Activated gamma-delta T cell treated with anti-CD3 and anti-CD28 coated beads, Interleukin-2, amount 50 U/mL, for 16 hours (primary cell): ENCODE data around the gene RAB6B.

Experiments used
- DNase-seq: peaks from one replicate; pipeline ENCODE4 v3.0.0-alpha.2; 2020; ENCODE audit warnings: low read depth

RAB6B gene

GRCh38 chr3:133856316-133856715, 39.4 kb downstream of the RAB6B start:
- no peak for DNase-seq

- no peak for DNase-seq
These were observed 39.9 kb downstream of the RAB6B start for GRCh38 chr3:133855772-133856171.

DNA sequence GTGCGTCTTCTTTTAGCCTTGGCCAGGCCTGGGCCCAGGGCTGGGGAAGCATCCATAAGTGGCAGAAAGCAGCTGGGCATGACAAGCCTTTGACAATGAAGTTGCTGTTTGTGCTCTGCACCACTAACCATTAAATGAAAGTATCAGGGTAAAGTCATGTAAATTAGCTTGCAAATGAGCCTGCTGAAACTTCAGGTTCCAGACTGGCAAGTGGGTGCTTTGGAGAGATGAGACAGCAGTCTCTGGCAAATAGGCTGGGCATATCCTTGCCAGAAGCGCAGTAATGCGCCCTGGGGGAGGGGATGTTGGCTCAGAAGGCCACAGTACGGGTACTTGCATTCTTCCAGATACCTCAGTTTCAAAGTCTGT, 40.7 kb downstream of the RAB6B start:
- DNase-seq: no peak

GRCh38 chr3:133854264-133855001, 41.2 kb downstream of the RAB6B start:
- no peak for DNase-seq

DNA sequence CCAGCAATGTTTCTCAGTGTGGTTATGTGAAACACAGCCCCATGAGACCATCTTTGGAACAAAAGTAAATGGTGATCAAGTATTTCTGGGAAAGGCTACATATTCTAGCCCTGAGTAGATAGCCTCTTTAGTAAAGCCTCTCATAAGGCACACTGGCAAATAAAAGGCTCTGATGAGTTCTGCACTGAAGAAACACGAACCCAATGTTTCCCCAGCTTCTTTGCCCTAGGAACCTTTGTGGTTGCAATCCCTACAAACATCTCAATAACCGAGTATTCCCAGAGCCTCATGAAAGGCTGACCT, 41.8 kb downstream of the RAB6B start:
- no peak for DNase-seq

DNA sequence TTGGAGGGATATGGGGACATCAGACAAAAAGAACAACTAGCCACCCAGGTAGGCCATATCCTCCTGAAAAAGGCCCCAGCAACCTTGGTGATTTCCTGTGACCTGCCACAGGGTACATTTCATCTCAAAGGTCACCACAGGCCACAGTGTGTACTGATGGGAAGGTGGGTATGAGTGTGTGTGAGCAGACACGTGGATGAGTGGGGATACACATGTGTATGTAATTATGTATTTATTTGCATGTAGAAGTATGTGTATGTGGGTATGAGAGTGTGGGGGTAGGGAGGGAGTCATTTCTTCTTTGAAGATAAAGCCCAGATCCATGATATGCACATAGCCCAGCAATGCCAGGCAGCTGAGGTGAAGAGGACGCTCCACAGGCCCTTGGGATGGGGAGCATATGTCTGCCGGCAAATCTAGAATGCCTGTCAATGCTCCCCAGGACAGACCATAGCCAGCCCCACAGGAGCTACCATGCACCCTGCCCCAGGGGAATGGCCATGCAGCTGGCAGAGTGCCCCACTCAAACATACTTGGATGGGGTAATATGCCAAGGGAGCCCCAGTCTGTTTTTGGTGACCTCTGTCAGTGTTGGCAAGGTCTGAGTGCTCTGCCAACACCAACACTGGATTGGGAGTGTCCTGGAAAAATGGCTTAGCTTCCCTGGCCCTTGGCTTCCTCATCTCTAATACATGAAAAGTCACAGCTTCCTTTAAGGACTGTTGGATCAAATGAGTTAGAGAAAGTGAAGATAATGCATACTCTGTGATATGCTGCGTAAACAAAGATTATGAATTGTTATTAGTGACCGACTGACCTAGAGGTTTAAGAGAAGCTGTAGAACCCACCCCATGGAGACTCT, 42.4 kb downstream of the RAB6B start:
- DNase-seq: no peak

- no peak for DNase-seq
These were observed 43.8 kb downstream of the RAB6B start for GRCh38 chr3:133851931-133852330.

GRCh38 chr3:133851266-133851906, 44.3 kb downstream of the RAB6B start:
- DNase-seq: no peak

- DNase-seq: no peak
These were observed 45.6 kb downstream of the RAB6B start for GRCh38 chr3:133850034-133850433.

GRCh38 chr3:133849346-133849745, 46.3 kb downstream of the RAB6B start:
- no peak for DNase-seq

DNA sequence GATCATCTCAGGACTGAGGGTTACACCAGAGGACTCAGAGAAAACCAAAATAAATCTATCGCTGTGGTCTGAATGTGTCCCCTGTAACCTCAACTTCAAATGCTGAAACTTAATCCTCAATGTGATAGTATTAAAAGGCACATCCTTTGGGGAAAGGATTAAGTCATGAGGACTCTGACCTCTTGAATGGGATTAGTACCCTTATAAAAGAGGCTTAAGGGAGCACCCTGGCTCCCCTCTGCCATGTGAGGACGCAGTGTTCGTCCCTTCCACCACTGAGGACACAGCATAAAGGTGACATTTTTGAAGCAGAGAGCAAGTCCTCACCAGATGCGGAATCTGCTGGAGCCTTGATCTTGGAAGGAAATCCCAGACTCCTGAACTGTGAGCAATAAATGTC, 50.6 kb downstream of the RAB6B start:
- DNase-seq: no peak

GRCh38 chr3:133843634-133844033, 52.0 kb downstream of the RAB6B start:
- DNase-seq: no peak

- no peak for DNase-seq
These were observed 53.5 kb downstream of the RAB6B start for GRCh38 chr3:133842158-133842557.

- no peak for DNase-seq
These were observed 54.5 kb downstream of the RAB6B start for GRCh38 chr3:133841196-133841595.

GRCh38 chr3:133840767-133841166, 54.9 kb downstream of the RAB6B start:
- DNase-seq: no peak

DNA sequence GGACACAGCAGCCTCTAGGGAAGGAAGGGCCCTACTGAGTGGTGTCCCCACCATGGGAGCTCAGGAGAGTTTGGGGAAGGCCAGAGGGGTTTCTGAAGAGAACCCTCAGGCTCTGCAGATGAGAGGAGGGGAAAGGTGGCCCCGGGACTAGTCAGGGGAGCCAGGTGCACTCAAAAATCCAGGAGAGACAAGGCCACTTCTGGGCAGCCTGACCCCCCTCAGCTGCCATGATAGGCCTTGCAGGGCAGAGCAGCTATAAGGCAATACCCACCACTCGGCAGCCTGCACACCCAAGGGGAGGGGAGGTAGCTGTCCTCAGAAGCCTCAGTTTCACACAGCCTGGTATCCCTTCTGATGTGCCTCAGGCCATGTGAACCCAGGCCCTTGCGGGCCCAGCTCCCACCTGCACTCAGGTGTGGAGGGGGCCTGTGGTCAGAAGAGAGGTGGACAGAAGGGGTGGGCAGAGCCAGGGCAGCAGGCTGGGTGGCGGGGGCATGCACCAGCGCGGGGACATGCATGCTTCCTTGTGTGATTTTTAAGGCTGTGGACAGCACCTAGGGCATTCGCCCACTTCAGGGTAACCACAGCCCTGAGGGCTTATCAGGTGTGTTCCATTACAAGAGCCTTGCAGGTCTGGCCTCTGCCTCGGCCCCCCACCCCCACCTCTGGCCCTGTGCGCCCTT, 55.5 kb downstream of the RAB6B start:
- no peak for DNase-seq

DNA sequence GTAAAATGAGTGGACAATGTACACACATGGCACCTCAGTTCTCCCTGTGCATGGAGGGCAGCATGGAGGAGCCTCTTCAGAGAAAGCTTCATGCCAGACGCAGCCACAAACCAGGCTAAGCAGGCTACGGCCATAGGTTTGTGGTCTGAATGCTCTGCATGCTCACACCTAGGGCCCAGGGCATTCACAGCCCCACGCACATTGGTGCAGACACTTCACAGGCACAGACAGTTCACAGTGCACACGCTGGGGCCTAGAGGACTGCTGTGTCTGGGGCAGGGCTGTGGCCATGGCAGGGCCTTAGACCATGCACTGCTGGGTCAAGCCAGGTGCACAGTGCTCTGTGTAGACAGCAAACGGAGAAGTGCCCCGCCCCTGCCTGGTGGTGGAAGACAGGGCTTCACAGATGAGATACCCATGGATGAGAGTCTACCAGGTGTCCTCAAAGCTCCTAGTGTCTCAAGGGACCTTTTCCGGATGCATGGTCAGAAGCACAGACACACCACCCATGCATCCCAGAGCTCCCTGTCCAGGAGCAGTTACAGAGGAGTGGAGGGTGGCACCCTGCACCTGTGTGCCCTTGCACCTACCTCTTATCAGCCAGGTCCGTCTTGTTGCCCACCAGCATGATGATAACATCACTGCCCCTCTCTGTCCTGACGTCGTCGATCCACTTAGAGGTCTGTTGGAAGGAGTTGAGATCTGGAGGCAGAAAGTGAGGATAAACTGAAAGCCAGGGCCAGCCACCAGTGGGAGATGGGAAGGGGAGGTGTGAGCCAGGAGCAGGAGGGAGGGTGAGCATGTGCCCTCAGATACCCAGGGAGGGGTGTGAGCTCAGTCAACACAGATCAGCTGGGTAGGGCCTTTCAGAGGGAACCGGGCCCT, 56.5 kb downstream of the RAB6B start:
- no peak for DNase-seq

DNA sequence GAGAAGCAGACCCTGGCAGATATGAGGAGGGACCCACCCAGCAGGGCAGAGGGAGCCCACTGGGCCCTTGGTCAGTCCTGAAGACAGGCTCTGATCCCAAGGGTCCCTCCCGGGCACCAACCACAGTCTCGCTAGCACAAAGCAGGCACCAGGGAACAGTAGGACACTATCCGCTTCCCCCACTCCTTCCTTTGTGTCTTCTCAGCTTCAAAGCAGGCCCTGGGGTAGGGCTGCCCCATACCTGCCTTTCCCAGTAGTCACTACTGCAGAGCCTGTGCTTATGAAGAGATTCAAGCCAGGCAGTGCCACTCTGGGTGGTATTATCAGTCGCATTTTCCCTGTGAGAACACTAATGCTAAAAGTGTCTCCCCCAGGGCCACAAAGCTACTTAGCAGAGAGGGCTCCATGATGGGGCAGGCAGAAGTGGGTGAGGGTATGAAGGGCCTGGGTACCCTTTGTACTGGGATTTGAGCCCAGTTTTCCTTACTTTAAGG, 57.3 kb downstream of the RAB6B start:
- DNase-seq: no peak

DNA sequence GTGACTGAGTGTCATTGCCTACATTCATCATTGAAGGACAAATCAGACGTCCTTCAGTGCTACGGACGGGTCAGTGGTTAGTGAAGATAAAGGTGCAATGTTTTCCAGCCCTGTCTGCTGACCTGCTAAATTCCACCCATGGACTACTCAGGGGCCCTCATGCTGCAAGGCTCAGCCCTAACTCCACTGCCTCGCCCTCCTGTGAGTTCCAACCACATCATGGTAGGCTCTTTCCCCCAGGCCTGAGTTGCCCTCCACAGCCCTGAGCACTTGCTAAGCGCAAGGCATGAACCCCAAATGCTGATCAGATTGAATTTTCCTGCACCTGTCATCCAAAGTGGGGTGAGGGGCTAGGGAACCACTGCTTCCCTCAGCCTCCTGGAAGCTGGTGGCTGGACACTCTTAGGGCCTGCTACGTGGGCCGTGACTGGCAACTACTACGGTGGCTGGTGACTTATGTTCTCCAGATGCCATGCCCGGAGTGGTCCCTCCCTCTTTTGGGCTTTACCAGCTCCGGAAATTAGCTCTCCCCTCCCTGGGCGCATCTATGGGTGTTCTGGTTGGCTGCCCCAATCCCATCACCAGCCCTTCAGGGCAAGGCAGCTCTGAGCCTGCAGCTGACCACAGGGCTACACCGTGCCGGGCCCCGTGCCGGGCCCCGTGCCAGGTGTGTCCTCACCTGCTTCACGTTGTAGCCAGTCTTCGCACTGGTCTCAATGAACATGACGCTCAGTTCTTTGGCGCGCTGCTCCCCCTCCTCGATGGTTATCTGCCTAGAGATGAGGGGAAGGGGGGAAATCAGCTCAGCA, 58.0 kb downstream of the RAB6B start:
- no peak for DNase-seq

- DNase-seq: no peak
These were observed 59.1 kb downstream of the RAB6B start for GRCh38 chr3:133836497-133837158.
